GM23338 (cell line): ENCODE results near the gene CCDC38. TPM values are rescaled to one million over a fixed set of nuclear protein-coding genes. Genes with fewer than 3 reads are reported as not detected.

Experiments used
- ATAC-seq: fragments of 200-7000 bp; cut with Tn5 transposase; 3 replicates; pipeline ENCODE4 v1.9.1; 2020
- DNase-seq: peaks from one replicate; pipeline ENCODE4 v3.0.0-alpha.2; 2015; ENCODE audit warnings: low spot score
- H2AFZ ChIP-seq: fragments of 200-600 bp; sonication (generic); 2 replicates; pipeline ENCODE4 v1.8.0; 2016; ENCODE audit warnings: antibody characterized with exemption, mild to moderate bottlenecking, moderate library complexity
- H3F3A ChIP-seq: fragments of 200-600 bp; sonication (generic); replicated peaks from 2 replicates; pipeline ENCODE4 v1.8.0; 2017; ENCODE audit warnings: antibody characterized with exemption, mixed run types, low read depth
- H3K27ac ChIP-seq: fragments of 200-600 bp; sonication (generic); 2 replicates; pipeline ENCODE4 v1.6.1; 2016; ENCODE audit warnings: low read depth
- H3K27me3 ChIP-seq: fragments of 200-600 bp; sonication (generic); 2 replicates; pipeline ENCODE4 v1.8.0; 2016; ENCODE audit warnings: mild to moderate bottlenecking, mixed run types, moderate library complexity; ENCODE audit not compliant: insufficient read depth
- H3K36me3 ChIP-seq: fragments of 200-600 bp; sonication (generic); 2 replicates; pipeline ENCODE4 v1.8.0; 2016; ENCODE audit warnings: mild to moderate bottlenecking; ENCODE audit not compliant: insufficient read depth
- H3K4me1 ChIP-seq: fragments of 200-600 bp; sonication (generic); 2 replicates; pipeline ENCODE4 v1.8.0; 2016; ENCODE audit warnings: mild to moderate bottlenecking, moderate library complexity; ENCODE audit not compliant: insufficient read depth
- H3K4me2 ChIP-seq: fragments of 200-600 bp; sonication (generic); 2 replicates; pipeline ENCODE4 v1.7.1; 2017; ENCODE audit warnings: mixed run types
- H3K4me3 ChIP-seq: fragments of 200-600 bp; sonication (generic); 2 replicates; pipeline ENCODE4 v1.6.1; 2016; ENCODE audit warnings: mixed run types
- H3K79me2 ChIP-seq: fragments of 200-600 bp; sonication (generic); replicated peaks from 2 replicates; pipeline ENCODE4 v1.8.0; 2017; ENCODE audit warnings: mild to moderate bottlenecking; ENCODE audit not compliant: insufficient read depth
- H3K9me2 ChIP-seq: fragments of 200-600 bp; sonication (generic); 2 replicates; pipeline ENCODE4 v1.8.0; 2017; ENCODE audit not compliant: insufficient read depth
- H4K20me1 ChIP-seq: fragments of 200-600 bp; sonication (generic); replicated peaks from 2 replicates; pipeline ENCODE4 v1.8.0; 2017; ENCODE audit warnings: mild to moderate bottlenecking; ENCODE audit not compliant: insufficient read depth
- H3K27ac Mint-ChIP-seq: 2 replicates; pipeline ENCODE4 v1.8.0; 2020; ENCODE audit warnings: inconsistent platforms, mild to moderate bottlenecking, moderate library complexity, mixed read lengths
- H3K27me3 Mint-ChIP-seq: 3 replicates; pipeline ENCODE4 v1.8.0; 2022; ENCODE audit warnings: low read depth, mild to moderate bottlenecking, moderate library complexity, mixed read lengths, inconsistent platforms; ENCODE audit not compliant: insufficient read depth, poor library complexity
- H3K36me3 Mint-ChIP-seq: 3 replicates; pipeline ENCODE4 v1.8.0; 2021; ENCODE audit warnings: low read depth, mild to moderate bottlenecking, inconsistent platforms, moderate library complexity, mixed read lengths
- H3K4me1 Mint-ChIP-seq: 3 replicates; pipeline ENCODE4 v1.8.0; 2020; ENCODE audit warnings: mild to moderate bottlenecking, inconsistent platforms, mixed read lengths
- H3K4me3 Mint-ChIP-seq: 3 replicates; pipeline ENCODE4 v1.8.0; 2021; ENCODE audit warnings: moderate library complexity, mild to moderate bottlenecking, inconsistent platforms, mixed read lengths
- H3K9me3 Mint-ChIP-seq: 3 replicates; pipeline ENCODE4 v1.8.0; 2020; ENCODE audit warnings: moderate library complexity, mild to moderate bottlenecking, inconsistent platforms, mixed read lengths
- CREB1 ChIP-seq: fragments of 250-450 bp; sonication (Bioruptor Pico); IDR thresholded peaks from 2 replicates; pipeline ENCODE4 v1.5.0; 2020; ENCODE audit warnings: low read depth, mild to moderate bottlenecking, moderate library complexity
- EZH2 ChIP-seq: fragments of 200-600 bp; sonication (generic); IDR thresholded peaks from one replicate; pipeline ENCODE4 v1.8.0; 2017; ENCODE audit warnings: antibody characterized with exemption, mild to moderate bottlenecking, low read depth; ENCODE audit not compliant: unreplicated experiment
- EZH2phosphoT487 ChIP-seq: fragments of 200-600 bp; sonication (generic); IDR thresholded peaks from one replicate; pipeline ENCODE4 v1.8.1; 2018; ENCODE audit warnings: antibody characterized with exemption; ENCODE audit not compliant: unreplicated experiment
- JUNB ChIP-seq: IDR thresholded peaks from one replicate; pipeline ENCODE4 v1.6.1; 2016; ENCODE audit warnings: antibody characterized with exemption; ENCODE audit not compliant: unreplicated experiment
- NANOG ChIP-seq: IDR thresholded peaks from 2 replicates; pipeline ENCODE4 v1.6.1; 2016; ENCODE audit warnings: antibody characterized with exemption, borderline replicate concordance
- POLR2AphosphoS5 ChIP-seq: IDR thresholded peaks from 2 replicates; pipeline ENCODE4 v1.6.1; 2016; ENCODE audit warnings: antibody characterized with exemption, low read depth
- STAT1 ChIP-seq: IDR thresholded peaks from one replicate; pipeline ENCODE4 v1.6.1; 2016; ENCODE audit warnings: antibody characterized with exemption; ENCODE audit not compliant: unreplicated experiment
- ZNF114 ChIP-seq: fragments of 250-450 bp; sonication (Bioruptor Pico); IDR thresholded peaks from 2 replicates; pipeline ENCODE4 v1.5.0; 2020; ENCODE audit warnings: mild to moderate bottlenecking, moderate library complexity
- ZNF331 ChIP-seq: fragments of 250-450 bp; sonication (Bioruptor Pico); IDR thresholded peaks from 2 replicates; pipeline ENCODE4 v1.5.0; 2020; ENCODE audit warnings: low read depth, mild to moderate bottlenecking, moderate library complexity
- polyA plus RNA-seq: library from polyadenylated mRNA; unstranded; fragments of >200 nt; fragmentation: Nextera tagmentation; extraction: Ambion mirVana; gene quantifications from 2 replicates; pipeline ENCODE4 v1.2.1, GENCODE V29; 2016
- total RNA-seq: library from RNA; depleted of rRNA; stranded (reverse); fragments of >200 nt; shearing (Covaris generic); gene quantifications from 2 replicates; pipeline ENCODE4 v1.2.3, GENCODE V29; 2014
- TF ChIP-seq, protein P1 (sequence below): IDR thresholded peaks from one replicate; pipeline ENCODE4 v1.6.1; 2018; ENCODE audit warnings: antibody characterized with exemption; ENCODE audit not compliant: unreplicated experiment
- TF ChIP-seq, protein P2 (sequence below): IDR thresholded peaks from 2 replicates; pipeline ENCODE4 v1.6.1; 2016; ENCODE audit warnings: antibody characterized with exemption
- TF ChIP-seq, protein P3 (sequence below), 2 experiments: fragments of 200-600 bp in 1 of 2; sonication (generic) in 1 of 2; conservative IDR thresholded peaks; 2 replicates each; pipeline versions ENCODE4 v1.5.1 to v1.6.1; 2016 to 2017; ENCODE audit warnings: antibody characterized with exemption in 2 of 2, low read depth in 2 of 2, mild to moderate bottlenecking in 2 of 2, moderate library complexity in 1 of 2

Gene CCDC38
- total and polyA plus RNA-seq, 2 experiments from 2014 or later = not detected

DNA sequence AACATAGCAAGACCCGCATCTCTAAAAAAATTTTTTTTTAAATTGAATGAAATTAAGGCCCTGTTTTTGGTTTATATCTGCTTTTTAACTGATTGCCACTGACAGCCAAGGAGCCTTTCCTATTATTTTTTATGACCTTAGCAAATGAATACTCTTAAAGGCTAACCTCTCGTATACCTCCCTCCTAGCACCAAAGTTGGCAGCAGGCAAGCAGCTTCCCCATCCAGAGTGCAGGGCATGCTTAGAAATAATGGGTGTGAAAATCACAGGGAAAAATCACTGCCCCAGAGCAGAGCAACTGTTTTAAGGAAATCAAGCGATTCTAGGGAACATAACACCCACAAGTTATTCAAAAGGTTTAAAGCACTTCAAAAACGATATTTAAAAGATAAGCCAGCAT lies 33.1 kb upstream of the CCDC38 start (continued):
- no peak for TF ChIP-seq NANOG
- TF ChIP-seq STAT1 = no peak
- no peak for TF ChIP-seq CREB1
- no peak for TF ChIP-seq POLR2AphosphoS5
- TF ChIP-seq, protein P1, sequence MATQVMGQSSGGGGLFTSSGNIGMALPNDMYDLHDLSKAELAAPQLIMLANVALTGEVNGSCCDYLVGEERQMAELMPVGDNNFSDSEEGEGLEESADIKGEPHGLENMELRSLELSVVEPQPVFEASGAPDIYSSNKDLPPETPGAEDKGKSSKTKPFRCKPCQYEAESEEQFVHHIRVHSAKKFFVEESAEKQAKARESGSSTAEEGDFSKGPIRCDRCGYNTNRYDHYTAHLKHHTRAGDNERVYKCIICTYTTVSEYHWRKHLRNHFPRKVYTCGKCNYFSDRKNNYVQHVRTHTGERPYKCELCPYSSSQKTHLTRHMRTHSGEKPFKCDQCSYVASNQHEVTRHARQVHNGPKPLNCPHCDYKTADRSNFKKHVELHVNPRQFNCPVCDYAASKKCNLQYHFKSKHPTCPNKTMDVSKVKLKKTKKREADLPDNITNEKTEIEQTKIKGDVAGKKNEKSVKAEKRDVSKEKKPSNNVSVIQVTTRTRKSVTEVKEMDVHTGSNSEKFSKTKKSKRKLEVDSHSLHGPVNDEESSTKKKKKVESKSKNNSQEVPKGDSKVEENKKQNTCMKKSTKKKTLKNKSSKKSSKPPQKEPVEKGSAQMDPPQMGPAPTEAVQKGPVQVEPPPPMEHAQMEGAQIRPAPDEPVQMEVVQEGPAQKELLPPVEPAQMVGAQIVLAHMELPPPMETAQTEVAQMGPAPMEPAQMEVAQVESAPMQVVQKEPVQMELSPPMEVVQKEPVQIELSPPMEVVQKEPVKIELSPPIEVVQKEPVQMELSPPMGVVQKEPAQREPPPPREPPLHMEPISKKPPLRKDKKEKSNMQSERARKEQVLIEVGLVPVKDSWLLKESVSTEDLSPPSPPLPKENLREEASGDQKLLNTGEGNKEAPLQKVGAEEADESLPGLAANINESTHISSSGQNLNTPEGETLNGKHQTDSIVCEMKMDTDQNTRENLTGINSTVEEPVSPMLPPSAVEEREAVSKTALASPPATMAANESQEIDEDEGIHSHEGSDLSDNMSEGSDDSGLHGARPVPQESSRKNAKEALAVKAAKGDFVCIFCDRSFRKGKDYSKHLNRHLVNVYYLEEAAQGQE = no peak
- no peak for TF ChIP-seq ZNF114 (CRISPR knock-in tag)
- TF ChIP-seq EZH2phosphoT487 = no peak
- no peak for TF ChIP-seq JUNB

DNA sequence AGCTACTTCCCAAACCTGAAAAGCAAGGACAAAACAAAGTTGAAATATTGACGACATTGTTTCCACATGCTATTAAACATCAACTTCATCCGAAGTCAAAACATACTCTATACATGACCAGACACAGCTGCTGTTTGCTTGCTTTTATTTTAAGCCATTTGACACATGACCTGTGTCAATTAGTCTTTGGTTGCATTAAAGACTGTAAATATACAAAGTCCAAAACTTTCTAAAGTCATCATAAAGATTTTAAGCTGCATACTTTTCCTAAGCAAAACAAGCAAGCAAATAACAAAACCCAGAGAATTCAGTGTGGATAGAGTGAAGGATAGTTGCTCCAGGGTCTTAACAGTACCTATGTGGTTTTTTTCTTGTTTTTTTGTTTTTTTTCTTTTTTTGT lies 31.9 kb upstream of the CCDC38 start:
- Histone ChIP-seq H3K79me2 (no peaks in the 10 kb centered on the region), H4K20me1 (no peaks in the 10 kb centered on the region), H2AFZ (no peak overlapping the region), H3K4me2 (no peak overlapping the region), H3K4me1 (0 out of 2 replicates have a peak, but pooled peaks cover 3% of the 10 kb centered on the region), H3K36me3 (no peaks in the 10 kb centered on the region), H3F3A (no peaks in the 10 kb centered on the region), H3K9me2 (no peaks in the 10 kb centered on the region), H3K4me3 (no peak overlapping the region), H3K27me3 (no peaks in the 10 kb centered on the region), H3K27ac (no peak overlapping the region)
- H3K9me3 Mint-ChIP-seq = peaks cover 11% of the 10 kb centered on the region
- no peak for DNase-seq
- H3K36me3 Mint-ChIP-seq = peaks cover 11% of the 10 kb centered on the region
- no peak overlapping the region for H3K27ac Mint-ChIP-seq
- H3K27me3 Mint-ChIP-seq = peaks cover 4% of the 10 kb centered on the region
- H3K4me1 Mint-ChIP-seq = peaks cover 22% of the 10 kb centered on the region
- ATAC-seq = no peak
- H3K4me3 Mint-ChIP-seq = no peak overlapping the region
- TF ChIP-seq STAT1 (no peak), ZNF331 (no peak), CREB1 (no peak), ZNF114 (CRISPR knock-in tag) (no peak), JUNB (no peak), EZH2phosphoT487 (no peak), EZH2 (no peak), NANOG (no peak), POLR2AphosphoS5 (no peak)
- TF ChIP-seq, protein P2, sequence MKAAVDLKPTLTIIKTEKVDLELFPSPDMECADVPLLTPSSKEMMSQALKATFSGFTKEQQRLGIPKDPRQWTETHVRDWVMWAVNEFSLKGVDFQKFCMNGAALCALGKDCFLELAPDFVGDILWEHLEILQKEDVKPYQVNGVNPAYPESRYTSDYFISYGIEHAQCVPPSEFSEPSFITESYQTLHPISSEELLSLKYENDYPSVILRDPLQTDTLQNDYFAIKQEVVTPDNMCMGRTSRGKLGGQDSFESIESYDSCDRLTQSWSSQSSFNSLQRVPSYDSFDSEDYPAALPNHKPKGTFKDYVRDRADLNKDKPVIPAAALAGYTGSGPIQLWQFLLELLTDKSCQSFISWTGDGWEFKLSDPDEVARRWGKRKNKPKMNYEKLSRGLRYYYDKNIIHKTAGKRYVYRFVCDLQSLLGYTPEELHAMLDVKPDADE = no peak
- TF ChIP-seq, protein P1 = no peak
- TF ChIP-seq, protein P3, sequence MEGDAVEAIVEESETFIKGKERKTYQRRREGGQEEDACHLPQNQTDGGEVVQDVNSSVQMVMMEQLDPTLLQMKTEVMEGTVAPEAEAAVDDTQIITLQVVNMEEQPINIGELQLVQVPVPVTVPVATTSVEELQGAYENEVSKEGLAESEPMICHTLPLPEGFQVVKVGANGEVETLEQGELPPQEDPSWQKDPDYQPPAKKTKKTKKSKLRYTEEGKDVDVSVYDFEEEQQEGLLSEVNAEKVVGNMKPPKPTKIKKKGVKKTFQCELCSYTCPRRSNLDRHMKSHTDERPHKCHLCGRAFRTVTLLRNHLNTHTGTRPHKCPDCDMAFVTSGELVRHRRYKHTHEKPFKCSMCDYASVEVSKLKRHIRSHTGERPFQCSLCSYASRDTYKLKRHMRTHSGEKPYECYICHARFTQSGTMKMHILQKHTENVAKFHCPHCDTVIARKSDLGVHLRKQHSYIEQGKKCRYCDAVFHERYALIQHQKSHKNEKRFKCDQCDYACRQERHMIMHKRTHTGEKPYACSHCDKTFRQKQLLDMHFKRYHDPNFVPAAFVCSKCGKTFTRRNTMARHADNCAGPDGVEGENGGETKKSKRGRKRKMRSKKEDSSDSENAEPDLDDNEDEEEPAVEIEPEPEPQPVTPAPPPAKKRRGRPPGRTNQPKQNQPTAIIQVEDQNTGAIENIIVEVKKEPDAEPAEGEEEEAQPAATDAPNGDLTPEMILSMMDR (conservative IDR thresholded peaks at IDR 0.05; ENCODE audit: low read depth in 2 of 2) = no peak
